Spinal cord (tissue), 10 donors: Measurements from ENCODE around the gene TUBB8B. TPM values are rescaled to one million over a fixed set of nuclear protein-coding genes. Genes with fewer than 3 reads are reported as not detected.
"Not testable (repeated sequence)": the region's sequence is repeated elsewhere in the genome, so short reads cannot be mapped to it uniquely, and the experiment has no call there.

Experiments used
- DNase-seq, 6 donors: peaks; one replicate each; pipeline versions ENCODE4 v3.0.0 to v3.0.0-alpha.2; 2013 to 2015; ENCODE audit warnings: low spot score in 6 of 6, low read depth in 4 of 6
- H3K27ac ChIP-seq: one replicate; pipeline ENCODE4 v1.5.1; 2013; ENCODE audit warnings: low read depth, low read length, control low read depth
- H3K27me3 ChIP-seq: one replicate; pipeline ENCODE4 v1.6.1; 2013; ENCODE audit warnings: low read length; ENCODE audit not compliant: control insufficient read depth, insufficient read depth
- H3K36me3 ChIP-seq: one replicate; pipeline ENCODE4 v1.6.1; 2013; ENCODE audit warnings: low read length; ENCODE audit not compliant: control insufficient read depth, insufficient read depth
- H3K4me1 ChIP-seq: one replicate; pipeline ENCODE4 v1.6.1; 2013; ENCODE audit warnings: low read length; ENCODE audit not compliant: control insufficient read depth, insufficient read depth
- H3K4me3 ChIP-seq: one replicate; pipeline ENCODE4 v1.5.1; 2013; ENCODE audit warnings: low read depth, low read length, control low read depth
- H3K9me3 ChIP-seq: one replicate; pipeline ENCODE4 v1.6.1; 2013; ENCODE audit warnings: low read length; ENCODE audit not compliant: control insufficient read depth, insufficient read depth
- WGBS: methylation state at CpG from one replicate; pipeline ENCODE4 v1.1.5; 2013; ENCODE audit warnings: missing lambda C conversion rate; ENCODE audit not compliant: insufficient coverage; 5-methylcytosine and 5-hydroxymethylcytosine counted together
- long read RNA-seq, 4 donors: transcript quantifications; one replicate each; lab custom pipeline, GENCODE V29; 2026
- polyA plus RNA-seq, 2 donors: library from polyadenylated mRNA; unstranded; fragments of 120-200 nt; gene quantifications; one replicate each; pipeline ENCODE4 v1.2.1, GENCODE V29; 2013; ENCODE audit not compliant: insufficient read length in 2 of 2
- total RNA-seq, 2 donors: library from RNA; depleted of rRNA in 1 of 2; stranded (reverse); fragments of 120-200 nt in 1 of 2; fragments of >200 nt in 1 of 2; gene quantifications; one replicate each; pipeline versions ENCODE4 v1.2.3 to v1.2.4, GENCODE V29; 2013 to 2014
- donor health status: healthy.

TUBB8B gene
- under 1 TPM in 1 of 2 donors, not detected in 1; 0.11 TPM for total RNA-seq
- under 1 TPM in 1 of 2 donors, not detected in 1; 0.65 TPM for polyA plus RNA-seq
- long read RNA-seq, donor 1: 0 reads
- long read RNA-seq, donor 2: 0 reads
- long read RNA-seq, donor 3: 0 reads
- long read RNA-seq, donor 4: 0 reads

DNA sequence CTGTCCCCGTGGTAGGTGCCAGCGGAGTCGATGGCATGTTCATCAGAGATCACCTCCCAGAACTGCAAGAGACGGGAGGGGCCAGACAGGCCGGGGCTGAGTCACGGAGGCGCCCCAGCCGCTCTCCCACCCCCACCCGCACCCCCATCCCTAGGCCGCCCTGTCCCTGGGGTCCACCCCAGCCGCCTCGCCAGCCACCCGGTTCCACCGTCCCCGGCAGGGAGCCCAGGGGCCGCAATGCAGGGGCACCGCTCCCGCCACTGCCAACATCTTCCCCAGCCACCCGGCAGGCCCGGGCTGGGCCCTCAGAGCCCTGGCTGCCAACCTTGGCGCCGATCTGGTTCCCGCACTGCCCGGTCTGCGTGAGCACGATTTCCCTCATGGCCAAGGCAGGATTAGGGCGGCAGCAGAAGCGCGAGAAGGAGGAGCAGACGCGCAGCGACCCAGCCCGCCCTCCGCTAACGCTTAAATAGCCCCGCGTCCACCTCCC lies at the start of gene TUBB8B:
Gene TUBB8B, minus strand, starts transcription at position 440 of the 490 bp plus-strand sequence. Its CDS starts 58 bp downstream, at position 382.
- not testable (repeated sequence) for H3K4me1 ChIP-seq, H3K9me3 ChIP-seq, DNase-seq, H3K27ac ChIP-seq, H3K4me3 ChIP-seq, H3K27me3 ChIP-seq, H3K36me3 ChIP-seq
- 92% methylated on average over 2 of the region's 37 CpGs for WGBS

DNA sequence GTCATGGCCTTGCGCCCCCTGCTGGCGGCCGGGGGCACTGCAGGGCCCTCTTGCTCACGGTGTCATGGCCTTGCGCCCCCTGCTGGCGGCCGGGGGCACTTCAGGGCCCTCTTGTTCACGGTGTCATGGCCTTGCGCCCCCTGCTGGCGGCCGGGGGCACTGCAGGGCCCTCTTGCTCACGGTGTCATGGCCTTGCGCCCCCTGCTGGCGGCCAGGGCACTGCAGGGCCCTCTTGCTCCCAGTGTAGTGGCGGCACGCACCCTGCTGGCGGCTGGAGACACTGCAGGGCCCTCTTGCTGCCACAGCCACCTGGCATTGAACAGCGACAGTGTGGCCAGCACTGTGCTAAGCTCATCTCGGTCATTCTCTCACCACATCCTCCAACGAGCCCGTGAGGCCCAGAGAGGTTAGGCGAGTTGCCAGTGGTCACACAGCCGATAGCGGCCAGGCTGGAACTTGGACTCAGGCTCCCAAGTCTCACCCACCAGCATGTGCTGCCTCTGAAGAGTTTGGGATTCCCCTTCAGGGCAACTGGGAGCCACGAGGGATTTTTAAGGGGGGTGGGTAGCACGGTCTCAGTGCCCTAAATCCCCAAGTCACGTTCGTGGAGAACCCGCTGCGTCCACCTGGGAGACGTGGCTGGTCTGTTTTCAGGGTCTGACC lies 48.0 kb upstream of the TUBB8B start:
- WGBS: 75% methylated on average over 9 of the region's 31 CpGs
- H3K4me1 ChIP-seq, H3K9me3 ChIP-seq, H3K27ac ChIP-seq, H3K36me3 ChIP-seq, H3K27me3 ChIP-seq, H3K4me3 ChIP-seq, DNase-seq: not testable (repeated sequence)

DNA sequence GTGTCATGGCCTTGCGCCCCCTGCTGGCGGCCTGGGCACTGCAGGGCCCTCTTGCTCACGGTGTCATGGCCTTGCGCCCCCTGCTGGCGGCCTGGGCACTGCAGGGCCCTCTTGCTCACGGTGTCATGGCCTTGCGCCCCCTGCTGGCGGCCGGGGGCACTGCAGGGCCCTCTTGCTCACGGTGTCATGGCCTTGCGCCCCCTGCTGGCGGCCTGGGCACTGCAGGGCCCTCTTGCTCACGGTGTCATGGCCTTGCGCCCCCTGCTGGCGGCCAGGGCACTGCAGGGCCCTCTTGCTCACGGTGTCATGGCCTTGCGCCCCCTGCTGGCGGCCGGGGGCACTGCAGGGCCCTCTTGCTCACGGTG lies 47.3 kb upstream of the TUBB8B start:
- H3K27ac ChIP-seq, H3K4me1 ChIP-seq, H3K36me3 ChIP-seq, H3K27me3 ChIP-seq, H3K9me3 ChIP-seq, H3K4me3 ChIP-seq, DNase-seq: not testable (repeated sequence)
- 66% methylated on average over 9 of the region's 20 CpGs for WGBS

DNA sequence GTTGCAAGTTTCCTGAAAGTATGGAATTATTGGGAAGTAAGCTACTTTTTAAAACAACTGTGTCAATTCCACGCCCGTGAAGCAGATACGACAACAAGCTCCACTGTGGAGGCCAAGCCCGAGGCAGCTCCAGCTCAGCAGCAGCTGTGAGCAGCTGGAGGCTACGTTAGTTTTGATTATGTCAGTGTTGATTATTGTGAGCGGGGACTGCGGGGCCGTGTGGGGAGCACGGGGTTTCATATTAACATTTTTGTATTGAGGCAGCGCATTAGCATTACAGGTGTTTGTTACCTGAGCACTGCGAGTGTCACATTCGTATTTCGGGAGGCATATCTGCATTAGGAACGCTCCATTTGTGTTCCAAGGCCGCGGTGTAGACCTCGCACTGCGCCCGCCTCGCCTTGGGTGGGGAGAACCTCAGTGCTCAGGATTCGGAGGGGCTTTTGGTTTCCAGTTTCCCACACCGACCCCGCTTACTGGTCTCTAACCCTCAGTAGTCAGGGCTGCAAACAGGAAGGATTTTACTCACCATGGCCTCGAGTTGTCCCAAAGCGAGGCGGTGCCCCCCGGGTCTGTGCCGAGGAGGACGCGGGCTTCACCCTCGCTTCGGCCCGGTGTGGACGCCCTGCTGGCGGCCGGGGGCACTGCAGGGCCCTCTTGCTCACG lies 46.8 kb upstream of the TUBB8B start:
- not testable (repeated sequence) for DNase-seq, H3K27me3 ChIP-seq, H3K36me3 ChIP-seq, H3K27ac ChIP-seq, H3K4me3 ChIP-seq, H3K4me1 ChIP-seq, H3K9me3 ChIP-seq
- no CpG with 5 or more reads among the region's 37 CpGs for WGBS

DNA sequence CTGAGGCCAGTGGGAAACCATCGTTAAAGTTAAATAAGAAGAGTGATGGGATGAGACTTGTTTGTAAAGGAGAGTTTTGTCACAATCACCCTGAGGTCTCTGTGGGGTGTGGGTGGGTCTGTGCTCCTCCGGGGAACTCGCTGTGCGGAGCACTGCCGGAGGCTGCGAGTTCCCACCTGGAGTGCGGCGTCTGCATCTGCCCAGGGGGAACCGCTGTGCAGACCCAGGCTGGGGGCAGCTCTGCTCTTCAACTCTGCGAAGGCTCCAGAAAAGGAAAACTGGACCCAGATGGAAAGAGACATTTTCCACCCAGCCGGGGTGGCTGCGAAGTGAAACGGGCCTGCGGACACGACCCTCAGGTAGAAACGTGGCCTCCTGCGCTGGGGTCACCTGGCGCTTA lies 46.2 kb upstream of the TUBB8B start:
- WGBS: 95% methylated on average over 2 of the region's 18 CpGs
- not testable (repeated sequence) for H3K27me3 ChIP-seq, H3K4me1 ChIP-seq, DNase-seq, H3K4me3 ChIP-seq, H3K36me3 ChIP-seq, H3K27ac ChIP-seq, H3K9me3 ChIP-seq

DNA sequence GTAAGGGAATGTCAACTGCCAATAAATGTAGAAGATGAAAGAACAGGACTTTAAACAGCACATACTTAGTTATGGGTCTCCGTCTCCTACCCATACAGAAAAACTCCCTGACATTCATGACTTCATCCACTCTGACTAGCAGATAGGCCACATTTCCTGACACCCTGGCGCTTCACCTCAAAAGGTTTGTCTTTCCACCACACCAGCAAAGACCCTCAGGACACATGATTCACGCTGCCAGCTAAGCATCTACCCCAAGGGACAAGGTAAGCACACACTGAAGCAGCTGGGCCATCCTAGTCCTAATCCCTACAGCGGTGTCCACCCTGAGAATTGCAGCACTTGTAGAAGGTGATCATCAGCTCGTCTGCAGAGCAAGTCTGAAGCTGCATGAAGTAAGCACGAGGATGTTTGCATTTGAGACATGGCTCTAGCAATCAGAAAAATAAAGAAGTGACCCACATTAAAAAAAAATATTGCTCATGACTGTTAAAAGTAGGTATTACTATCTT lies 44.5 kb upstream of the TUBB8B start:
- not testable (repeated sequence) for DNase-seq

DNA sequence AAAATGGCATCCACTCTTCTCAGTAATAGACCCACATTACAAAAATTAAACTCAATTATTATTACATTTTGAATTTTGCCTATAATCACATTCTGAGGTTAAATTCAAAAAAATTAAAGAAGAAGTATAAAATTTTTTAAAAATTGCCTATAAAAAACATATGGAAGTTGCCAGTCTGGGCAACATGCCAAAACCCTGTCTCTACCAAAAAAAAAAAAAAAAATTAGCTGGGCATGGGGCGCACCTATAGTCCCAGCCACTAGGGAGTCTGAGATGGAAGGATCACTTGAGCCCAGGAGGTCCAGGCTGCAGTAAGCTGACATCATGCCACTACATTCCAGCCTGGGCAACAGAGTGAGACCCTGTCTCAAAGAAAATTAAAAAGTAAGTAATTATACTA lies 42.1 kb upstream of the TUBB8B start:
- no CpG with 5 or more reads among the region's 1 CpG for WGBS

More for the DNA sequence above, 44.5 kb upstream of the TUBB8B start:
- H3K36me3 ChIP-seq, H3K27ac ChIP-seq, H3K4me1 ChIP-seq, H3K4me3 ChIP-seq, H3K9me3 ChIP-seq, H3K27me3 ChIP-seq: not testable (repeated sequence)
- 91% methylated on average over 1 of the region's 6 CpGs for whole genome bisulfite sequencing

DNA sequence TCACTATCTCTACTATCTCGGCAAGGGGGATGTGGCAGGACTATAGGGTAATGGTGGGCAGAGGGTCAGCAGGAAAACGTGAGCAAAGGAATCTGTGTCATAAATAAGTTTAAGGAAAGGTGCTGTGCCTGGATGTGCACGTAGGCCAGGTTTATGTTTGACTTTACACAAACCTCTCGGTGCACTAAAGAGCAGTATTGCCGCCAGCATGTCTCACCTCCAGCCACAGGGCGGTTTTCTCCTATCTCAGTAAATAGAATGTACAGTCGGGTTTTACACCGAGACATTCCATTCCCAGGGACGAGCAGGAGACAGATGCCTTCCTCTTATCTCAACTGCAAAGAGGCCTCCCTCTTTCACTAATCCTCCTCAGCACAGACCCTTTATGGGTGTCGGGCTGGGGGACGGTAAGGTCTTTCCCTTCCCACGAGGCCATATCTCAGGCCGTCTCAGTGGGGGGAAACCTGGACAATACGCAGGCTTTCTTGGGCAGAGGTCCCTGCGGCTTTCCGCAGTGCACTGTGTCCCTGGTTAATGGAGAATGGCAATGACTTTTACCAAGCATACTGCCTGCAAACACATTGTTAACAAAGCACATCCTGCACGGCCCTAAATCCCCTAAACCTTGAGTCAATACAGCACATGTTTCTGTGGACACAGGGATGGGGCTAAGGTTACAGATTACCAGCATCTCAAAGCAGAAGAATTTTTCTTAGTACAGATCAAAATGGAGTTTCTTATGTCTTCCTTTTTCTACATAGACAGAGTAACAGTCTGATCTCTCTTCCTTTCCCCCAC lies 41.2 kb upstream of the TUBB8B start:
- H3K27me3 ChIP-seq, H3K4me3 ChIP-seq, H3K4me1 ChIP-seq, H3K9me3 ChIP-seq, DNase-seq, H3K27ac ChIP-seq, H3K36me3 ChIP-seq: not testable (repeated sequence)
- 82% methylated on average over 5 of the region's 17 CpGs for WGBS

More for the DNA sequence above, 42.1 kb upstream of the TUBB8B start:
- not testable (repeated sequence) for DNase-seq, H3K9me3 ChIP-seq, H3K27ac ChIP-seq, H3K4me1 ChIP-seq, H3K27me3 ChIP-seq, H3K4me3 ChIP-seq, H3K36me3 ChIP-seq

DNA sequence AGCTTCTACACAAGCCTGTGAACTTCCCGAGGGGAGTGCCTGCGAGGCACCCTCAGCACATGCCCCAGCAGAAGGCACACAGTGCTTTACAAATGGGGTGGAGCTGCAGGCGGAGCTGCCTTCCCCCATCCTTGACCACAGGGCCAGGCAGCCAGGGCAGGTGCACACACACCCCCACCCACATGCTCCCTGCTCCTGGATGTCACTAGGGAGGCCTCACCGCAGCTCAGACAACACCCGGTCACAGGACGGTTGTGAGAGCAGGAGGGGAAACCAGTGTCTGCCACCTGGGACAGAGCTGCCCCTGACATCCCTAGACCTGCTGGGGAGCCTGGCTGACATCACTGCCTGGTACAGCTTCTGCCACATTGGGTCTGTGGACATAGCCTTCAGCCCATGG lies 39.7 kb upstream of the TUBB8B start:
- not testable (repeated sequence) for H3K27ac ChIP-seq, H3K4me1 ChIP-seq, H3K36me3 ChIP-seq, DNase-seq, H3K27me3 ChIP-seq, H3K9me3 ChIP-seq, H3K4me3 ChIP-seq
- WGBS: 84% methylated on average over 6 of the region's 6 CpGs
